Mesenchymal stem cell (in vitro differentiated cells and primary cell): ENCODE results near the gene EMC6. TPM values are rescaled to one million over a fixed set of nuclear protein-coding genes. Genes with fewer than 3 reads are reported as not detected.

Experiments used
- DNase-seq: peaks from one replicate; pipeline ENCODE4 v3.0.0-alpha.2; 2013
- H2AFZ ChIP-seq: one replicate; pipeline ENCODE4 v1.6.1; 2013; ENCODE audit warnings: low read depth, mild to moderate bottlenecking, control low read depth, inconsistent platforms, low read length, moderate library complexity
- H2AK5ac ChIP-seq: 2 replicates; pipeline ENCODE4 v1.6.1; 2013; ENCODE audit warnings: low read length, moderate library complexity, mild to moderate bottlenecking, inconsistent platforms; ENCODE audit not compliant: severe bottlenecking
- H2BK120ac ChIP-seq: one replicate; pipeline ENCODE4 v1.6.1; 2013; ENCODE audit warnings: low read depth, mild to moderate bottlenecking, inconsistent platforms, low read length, moderate library complexity
- H2BK12ac ChIP-seq, 2 experiments: one replicate each; pipeline ENCODE4 v1.6.1; 2013; ENCODE audit warnings: inconsistent platforms in 2 of 2, low read length in 2 of 2, mild to moderate bottlenecking in 2 of 2, moderate library complexity in 2 of 2, control low read depth in 1 of 2
- H2BK15ac ChIP-seq: one replicate; pipeline ENCODE4 v1.6.1; 2013; ENCODE audit warnings: mild to moderate bottlenecking, low read depth, inconsistent platforms; ENCODE audit not compliant: poor library complexity, severe bottlenecking
- H2BK5ac ChIP-seq: 2 replicates; pipeline ENCODE4 v1.6.1; 2013; ENCODE audit warnings: low read depth, mild to moderate bottlenecking, low read length, control low read depth, inconsistent platforms; ENCODE audit not compliant: poor library complexity, severe bottlenecking
- H3K14ac ChIP-seq, 2 experiments: one replicate each; pipeline ENCODE4 v1.6.1; 2013; ENCODE audit warnings: inconsistent platforms in 2 of 2, low read length in 2 of 2, control low read depth in 1 of 2, mild to moderate bottlenecking in 1 of 2, moderate library complexity in 1 of 2
- H3K18ac ChIP-seq, 2 experiments: one replicate each; pipeline ENCODE4 v1.6.1; 2013; ENCODE audit warnings: inconsistent platforms in 2 of 2, low read length in 2 of 2, control low read depth in 1 of 2, low read depth in 1 of 2, mild to moderate bottlenecking in 1 of 2
- H3K23ac ChIP-seq, 2 experiments: one replicate each; pipeline ENCODE4 v1.6.1; 2013; ENCODE audit warnings: inconsistent platforms in 2 of 2, low read length in 2 of 2, mild to moderate bottlenecking in 2 of 2, moderate library complexity in 2 of 2, control low read depth in 1 of 2
- H3K27ac ChIP-seq: 2 replicates; pipeline ENCODE4 v1.5.1; 2013; ENCODE audit warnings: mild to moderate bottlenecking, moderate library complexity, low read length, control low read depth, inconsistent platforms; ENCODE audit not compliant: poor library complexity, severe bottlenecking
- H3K27me3 ChIP-seq, 2 experiments: 2 replicates each; pipeline versions ENCODE4 v1.6.1 to v1.7.0; 2013; ENCODE audit warnings: low read length in 2 of 2, mild to moderate bottlenecking in 2 of 2, moderate library complexity in 2 of 2, control low read depth in 1 of 2, inconsistent platforms in 1 of 2; ENCODE audit not compliant: control insufficient read depth in 1 of 2, insufficient read depth in 1 of 2
- H3K36me3 ChIP-seq, 2 experiments: 2 replicates each; pipeline versions ENCODE4 v1.6.1 to v1.7.0; 2013; ENCODE audit warnings: low read length in 2 of 2, control low read depth in 1 of 2, inconsistent platforms in 1 of 2, low read depth in 1 of 2, mild to moderate bottlenecking in 1 of 2; ENCODE audit not compliant: insufficient read depth in 2 of 2, control insufficient read depth in 1 of 2
- H3K4ac ChIP-seq, 2 experiments: one replicate each; pipeline ENCODE4 v1.6.1; 2013; ENCODE audit warnings: inconsistent platforms in 2 of 2, low read length in 2 of 2, mild to moderate bottlenecking in 2 of 2, moderate library complexity in 2 of 2, control low read depth in 1 of 2, low read depth in 1 of 2
- H3K4me1 ChIP-seq: 2 replicates; pipeline ENCODE4 v1.6.1; 2013; ENCODE audit warnings: low read depth, low read length, control low read depth; ENCODE audit not compliant: control insufficient read depth, insufficient read depth
- H3K4me2 ChIP-seq: 2 replicates; pipeline ENCODE4 v1.6.1; 2013; ENCODE audit warnings: low read length, mild to moderate bottlenecking, inconsistent platforms; ENCODE audit not compliant: poor library complexity, severe bottlenecking
- H3K4me3 ChIP-seq, 2 experiments: 2 replicates each; pipeline versions ENCODE4 v1.5.1 to v1.7.0; 2013; ENCODE audit warnings: low read length in 2 of 2, mild to moderate bottlenecking in 2 of 2, control low read depth in 1 of 2, low read depth in 1 of 2; ENCODE audit not compliant: insufficient read depth in 1 of 2
- H3K79me1 ChIP-seq: replicated peaks from 2 replicates; pipeline ENCODE4 v1.6.1; 2013; ENCODE audit warnings: mild to moderate bottlenecking, control low read depth, low read length, inconsistent platforms; ENCODE audit not compliant: poor library complexity, severe bottlenecking
- H3K9ac ChIP-seq: 2 replicates; pipeline ENCODE4 v1.7.0; 2013; ENCODE audit warnings: mild to moderate bottlenecking, low read length, moderate library complexity
- H3K9me3 ChIP-seq: 2 replicates; pipeline ENCODE4 v1.7.0; 2013; ENCODE audit warnings: mild to moderate bottlenecking, low read length; ENCODE audit not compliant: control insufficient read depth
- H4K8ac ChIP-seq: one replicate; pipeline ENCODE4 v1.6.1; 2013; ENCODE audit warnings: inconsistent platforms, mild to moderate bottlenecking, low read length, moderate library complexity
- H4K91ac ChIP-seq: one replicate; pipeline ENCODE4 v1.6.1; 2013; ENCODE audit warnings: mild to moderate bottlenecking, low read length, inconsistent platforms
- WGBS: methylation state at CpG from one replicate; pipeline ENCODE4 v1.1.7; 2013; ENCODE audit warnings: mixed read lengths; 5-methylcytosine and 5-hydroxymethylcytosine counted together
- polyA plus RNA-seq, 2 experiments: library from polyadenylated mRNA; stranded (reverse); fragments of 200-250 nt; gene quantifications; one replicate each; pipeline ENCODE4 v1.2.3, GENCODE V29; 2013

EMC6 gene
- polyA plus RNA-seq (2013, experiment 1 of 2): 102 TPM
- 107 TPM for polyA plus RNA-seq (2013, experiment 2 of 2)

DNA sequence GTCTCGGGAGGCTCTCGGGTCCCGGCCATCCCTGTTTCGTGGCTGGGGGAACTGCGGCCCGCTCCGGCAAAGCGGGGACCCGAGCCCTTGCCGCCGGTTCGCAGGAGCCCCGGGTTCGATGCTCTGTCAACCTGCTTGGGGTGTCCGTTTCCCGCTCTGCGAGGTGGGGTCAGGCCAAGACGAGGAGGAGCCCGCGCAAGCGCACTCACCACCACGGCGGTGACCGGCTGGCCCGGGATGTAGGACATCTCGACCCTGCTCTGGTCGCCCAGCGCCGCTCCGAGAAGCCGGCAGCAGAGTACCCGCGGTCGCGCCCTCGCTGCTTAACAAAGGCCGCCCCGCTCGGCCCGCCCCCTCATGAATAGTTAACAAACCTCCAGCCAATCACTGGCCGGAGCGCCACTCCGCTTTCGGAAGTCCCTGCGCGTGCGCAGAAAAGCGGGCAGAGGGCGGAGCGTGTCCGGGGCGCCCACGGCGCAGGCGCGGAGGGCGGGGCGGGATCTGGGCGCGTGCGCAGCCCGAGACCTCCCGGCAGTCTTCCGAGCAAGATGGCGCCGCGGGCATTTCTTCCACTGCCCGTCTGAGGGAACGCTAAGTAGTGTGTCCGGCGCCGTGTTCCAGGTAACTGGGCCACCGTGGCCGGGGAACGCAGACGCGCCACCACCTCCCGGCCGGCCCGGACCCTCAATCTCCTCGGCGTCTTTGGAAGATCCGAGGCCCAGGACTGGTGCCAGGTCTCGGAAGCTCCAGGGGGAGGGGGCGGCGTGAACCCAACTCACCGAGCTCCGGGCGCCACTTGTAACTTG lies at the start of gene EMC6, which contains the start of gene TAX1BP3:
EMC6 (plus strand) TSS at position 534 of the 806 bp plus-strand sequence. CDS start 335 bp downstream, outside the sequence.
TAX1BP3 (minus strand) TSS at position 300 of the 806 bp plus-strand sequence; CDS start at position 248, 52 bp downstream.
- H3K4me1 ChIP-seq: peaks cover 28% of the 10 kb centered on the region
- peaks cover 29 to 30% of the 10 kb centered on the region in 2 experiments for H3K36me3 ChIP-seq
- peak within 1 kb of the TSS; percentile 96 for H3K4me2 ChIP-seq

DNA sequence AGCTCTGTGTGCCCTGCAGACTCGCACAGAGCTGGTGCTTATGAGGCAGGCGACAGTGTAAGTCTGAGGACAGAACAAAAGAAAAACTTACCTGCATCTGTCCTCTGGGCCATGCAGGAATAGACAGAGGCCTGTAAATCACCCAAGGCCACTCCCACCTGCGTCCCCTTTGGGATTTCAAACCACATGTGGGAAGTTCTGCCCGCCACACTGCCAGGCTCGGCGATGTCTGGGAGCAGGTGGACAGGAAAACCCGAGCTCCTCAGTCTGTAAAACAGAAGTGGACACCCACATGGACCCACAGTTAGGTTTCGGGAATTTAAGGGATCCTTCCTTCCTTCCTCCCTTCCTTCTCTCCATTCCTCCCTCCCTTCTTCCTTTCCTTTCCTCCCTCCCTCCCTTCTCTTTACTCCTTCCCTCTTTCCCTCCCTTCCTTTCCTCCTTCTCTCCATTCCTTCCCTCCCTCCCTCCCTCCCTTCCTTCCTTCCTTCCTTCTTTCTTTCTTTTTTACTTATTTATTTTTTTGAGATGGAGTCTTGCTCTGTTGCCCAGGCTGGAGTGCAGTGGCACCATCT lies 47.4 kb upstream of the EMC6 start:
- WGBS: 97% methylated on average over 8 of the region's 8 CpGs
- Histone ChIP-seq H2BK120ac (no peak overlapping the region), H3K4me2 (no peak overlapping the region), H2BK15ac (no peak overlapping the region), H3K9me3 (no peaks in the 10 kb centered on the region), H2AK5ac (no peak overlapping the region), H3K18ac (no peak overlapping the region), H3K4ac (no peak overlapping the region), H3K14ac (no peak overlapping the region), H3K4me3 (no peak overlapping the region), H3K79me1 (peaks cover 10% of the 10 kb centered on the region), H2AFZ (no peak overlapping the region), H3K9ac (no peak overlapping the region), H3K23ac (no peak overlapping the region), H4K8ac (no peak overlapping the region), H3K27ac (no peak overlapping the region), H3K4me1 (no peaks in the 10 kb centered on the region), H3K36me3 (peaks cover 48 to 77% of the 10 kb centered on the region in 2 experiments), H4K91ac (no peak overlapping the region), H2BK5ac (no peak overlapping the region), H2BK12ac (no peak overlapping the region), H3K27me3 (no peaks in the 10 kb centered on the region)
- DNase-seq: no peak

More for the DNA sequence above, at the start of gene EMC6, which contains the start of gene TAX1BP3:
- H2BK120ac ChIP-seq: peak within 1 kb of the TSS; percentile 75
- DNase-seq: peak; percentile 97
- WGBS: under 1% methylated on average over 79 of the region's 89 CpGs
- peaks cover 16% of the 10 kb centered on the region for H3K79me1 ChIP-seq
- H3K4me3 ChIP-seq: peak within 1 kb of the TSS; percentile 83 to 97
- H2AK5ac ChIP-seq: peak within 1 kb of the TSS; percentile 84
- peak within 1 kb of the TSS; percentile 100 for H2BK5ac ChIP-seq
- H3K14ac ChIP-seq: peak within 1 kb of the TSS; percentile 98
- peak within 1 kb of the TSS; percentile 99 for H3K9ac ChIP-seq
- H4K91ac ChIP-seq: peak within 1 kb of the TSS; percentile 98
- H2BK12ac ChIP-seq: peak within 1 kb of the TSS; percentile 14 to 94
- H3K18ac ChIP-seq: peak within 1 kb of the TSS; percentile 98 to 99
- peak within 1 kb of the TSS in 1 of 2 experiments; percentile 98 for H3K23ac ChIP-seq
- no peaks in the 10 kb centered on the region for H3K9me3 ChIP-seq
- H4K8ac ChIP-seq: peak within 1 kb of the TSS; percentile 99
- peak within 1 kb of the TSS; percentile 86 for H2BK15ac ChIP-seq
- H2AFZ ChIP-seq: peak within 1 kb of the TSS; percentile 90
- no peaks in the 10 kb centered on the region for H3K27me3 ChIP-seq
- H3K27ac ChIP-seq: peak within 1 kb of the TSS; percentile 99
- H3K4ac ChIP-seq: peak within 1 kb of the TSS; percentile 84 to 98

DNA sequence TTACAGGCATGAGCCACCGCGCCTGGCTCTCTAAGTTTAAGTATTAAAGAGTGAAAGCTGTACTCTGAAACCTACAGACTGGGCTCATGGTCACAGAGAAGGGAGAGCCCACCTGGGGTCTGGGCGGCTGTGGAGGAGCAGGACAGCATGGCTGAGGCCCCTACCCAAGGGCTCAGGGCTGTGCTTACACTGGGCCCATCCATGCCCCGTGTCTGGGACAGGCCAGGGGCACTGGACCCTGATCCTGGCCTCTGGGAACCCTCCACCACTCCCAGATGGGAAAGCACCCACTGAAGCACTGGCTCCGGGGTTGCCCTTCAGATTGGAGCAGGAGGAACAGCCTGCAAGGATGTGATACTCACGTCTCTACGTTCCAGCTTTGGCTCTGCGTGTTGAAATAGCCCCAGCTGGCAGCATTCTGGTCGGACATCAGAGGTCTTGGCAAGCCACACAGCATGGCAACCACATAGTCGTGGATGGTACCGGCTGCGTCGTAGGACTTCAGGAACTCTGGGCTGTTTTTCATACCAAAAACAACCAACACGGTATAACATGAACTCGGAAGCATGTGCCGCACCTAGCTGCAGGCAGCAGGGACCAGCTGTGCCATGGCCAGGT lies 45.5 kb upstream of the EMC6 start:
- Histone ChIP-seq H2BK5ac (no peak overlapping the region), H3K36me3 (peaks cover 47 to 78% of the 10 kb centered on the region in 2 experiments), H2BK120ac (no peak overlapping the region), H3K4ac (no peak overlapping the region), H3K4me3 (no peak overlapping the region), H3K18ac (no peak overlapping the region), H3K9ac (no peak overlapping the region), H4K8ac (no peak overlapping the region), H2BK12ac (no peak overlapping the region), H3K27me3 (no peaks in the 10 kb centered on the region), H3K4me1 (no peaks in the 10 kb centered on the region), H3K23ac (no peak overlapping the region), H4K91ac (no peak overlapping the region), H2BK15ac (no peak overlapping the region), H3K27ac (no peak overlapping the region), H3K4me2 (no peak overlapping the region), H2AFZ (no peak overlapping the region), H2AK5ac (no peak overlapping the region), H3K79me1 (peaks cover 11% of the 10 kb centered on the region), H3K9me3 (no peaks in the 10 kb centered on the region), H3K14ac (no peak overlapping the region)
- WGBS: 97% methylated on average over 16 of the region's 16 CpGs
- DNase-seq: no peak
